ENCODE data around the gene ZNF787.

DNA sequence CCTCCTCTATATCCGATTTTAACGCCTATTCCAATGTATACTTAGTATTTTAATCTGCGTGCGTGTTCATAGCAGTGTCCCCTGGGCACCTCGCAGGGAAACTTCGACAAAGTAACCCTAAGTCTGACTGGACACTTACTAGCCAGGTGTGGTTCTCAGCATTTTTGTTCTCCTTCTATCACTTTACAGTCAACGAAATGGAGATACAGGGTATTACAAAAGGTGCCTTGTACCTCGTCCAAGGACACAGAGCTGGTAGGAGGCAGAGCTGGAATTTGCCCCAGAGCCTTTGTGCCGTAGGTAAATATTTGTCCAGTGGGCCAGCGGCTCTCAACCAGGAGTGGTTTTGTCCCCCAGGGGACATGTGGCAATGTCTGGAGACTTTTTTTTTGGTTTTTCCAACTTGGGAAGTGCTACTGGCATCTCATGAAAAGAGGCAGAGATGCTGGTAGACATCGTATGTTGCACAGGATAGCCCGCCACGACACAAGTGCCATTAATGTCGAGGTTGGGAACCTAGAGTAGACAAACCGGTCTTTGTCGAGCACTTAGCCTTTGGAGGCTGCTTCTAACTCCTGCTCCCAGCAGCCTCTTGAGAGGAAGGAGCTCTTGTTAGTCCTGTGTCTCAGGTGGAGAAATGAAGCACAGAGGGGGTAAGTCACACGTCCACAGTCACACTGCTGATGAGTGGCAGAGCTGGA is 21.1 kb upstream of the ZNF787 start:
- TF ChIP-seq, protein P1, sequence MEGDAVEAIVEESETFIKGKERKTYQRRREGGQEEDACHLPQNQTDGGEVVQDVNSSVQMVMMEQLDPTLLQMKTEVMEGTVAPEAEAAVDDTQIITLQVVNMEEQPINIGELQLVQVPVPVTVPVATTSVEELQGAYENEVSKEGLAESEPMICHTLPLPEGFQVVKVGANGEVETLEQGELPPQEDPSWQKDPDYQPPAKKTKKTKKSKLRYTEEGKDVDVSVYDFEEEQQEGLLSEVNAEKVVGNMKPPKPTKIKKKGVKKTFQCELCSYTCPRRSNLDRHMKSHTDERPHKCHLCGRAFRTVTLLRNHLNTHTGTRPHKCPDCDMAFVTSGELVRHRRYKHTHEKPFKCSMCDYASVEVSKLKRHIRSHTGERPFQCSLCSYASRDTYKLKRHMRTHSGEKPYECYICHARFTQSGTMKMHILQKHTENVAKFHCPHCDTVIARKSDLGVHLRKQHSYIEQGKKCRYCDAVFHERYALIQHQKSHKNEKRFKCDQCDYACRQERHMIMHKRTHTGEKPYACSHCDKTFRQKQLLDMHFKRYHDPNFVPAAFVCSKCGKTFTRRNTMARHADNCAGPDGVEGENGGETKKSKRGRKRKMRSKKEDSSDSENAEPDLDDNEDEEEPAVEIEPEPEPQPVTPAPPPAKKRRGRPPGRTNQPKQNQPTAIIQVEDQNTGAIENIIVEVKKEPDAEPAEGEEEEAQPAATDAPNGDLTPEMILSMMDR (conservative IDR thresholded peaks at IDR 0.05; ENCODE audit: low read length), result no peak
- TF ChIP-seq EZH2phosphoT487 (IDR thresholded peaks at IDR 0.05; ENCODE audit: borderline replicate concordance, low read depth, low read length), result no peak
